Lung microvascular endothelial cell (primary cell): ENCODE results near the gene NUMB. TPM values are rescaled to one million over a fixed set of nuclear protein-coding genes. Genes with fewer than 3 reads are reported as not detected.

Experiments
- DNase-seq, 2 donors: peaks; one replicate each; pipeline versions ENCODE4 v3.0.0 to v3.0.0-alpha.2; 2010; ENCODE audit warnings: low read depth in 2 of 2
- total RNA-seq: library from RNA; depleted of rRNA; stranded (reverse); fragments of >200 nt; gene quantifications from 2 replicates; pipeline ENCODE4 v1.2.1, GENCODE V29; 2014

Gene NUMB
- total RNA-seq, 1 donor from 2014 or later, result 51.6 TPM

- peak in 1 of 2 donors; percentile 26 for DNase-seq
Observed at GRCh38 chr14:73248108-73248868, 210.1 kb downstream of the NUMB start.

- no peak for DNase-seq
Observed at GRCh38 chr14:73246387-73247150, 211.8 kb downstream of the NUMB start.

GRCh38 chr14:73245480-73246325 is 212.6 kb downstream of the NUMB start:
- DNase-seq, result peak; percentile 52 to 62

GRCh38 chr14:73244541-73245290 is 213.6 kb downstream of the NUMB start:
- no peak for DNase-seq

- DNase-seq, result no peak
Observed at GRCh38 chr14:73243748-73244147, 214.6 kb downstream of the NUMB start.

GRCh38 chr14:73243341-73243740 is 215.0 kb downstream of the NUMB start:
- no peak for DNase-seq

GRCh38 chr14:73242357-73242901 is 215.9 kb downstream of the NUMB start:
- no peak for DNase-seq

GRCh38 chr14:73241481-73242165 is 216.7 kb downstream of the NUMB start:
- DNase-seq, result no peak

- no peak for DNase-seq
Observed at GRCh38 chr14:73240816-73241480, 217.4 kb downstream of the NUMB start.

- peak; percentile 55 to 77 for DNase-seq
Observed at GRCh38 chr14:73239393-73240241, 218.7 kb downstream of the NUMB start.

GRCh38 chr14:73238941-73239340 is 219.4 kb downstream of the NUMB start:
- DNase-seq, result peak in 1 of 2 donors; percentile 41

GRCh38 chr14:73238424-73238852 is 219.9 kb downstream of the NUMB start:
- peak; percentile 49 to 67 for DNase-seq

- DNase-seq, result peak in 1 of 2 donors; percentile 38
Observed at GRCh38 chr14:73237786-73238423, 220.4 kb downstream of the NUMB start.

GRCh38 chr14:73237219-73237785 is 221.0 kb downstream of the NUMB start, which contains the start of gene PAPLN:
Gene PAPLN, plus strand, starts transcription at chr14:73237506. Its CDS starts 2,273 bp downstream, at chr14:73239779.
- DNase-seq, result peak in 1 of 2 donors; percentile 55

- no peak for DNase-seq
Observed at GRCh38 chr14:73236752-73237218, 221.6 kb downstream of the NUMB start.

- DNase-seq, result no peak
Observed at GRCh38 chr14:73236157-73236556, 222.2 kb downstream of the NUMB start.

- DNase-seq, result no peak
Observed at GRCh38 chr14:73235531-73236155, 222.7 kb downstream of the NUMB start.
